GM03348 (cell line): Measurements from ENCODE around the gene HSPA12A.

Experiments
- DNase-seq: peaks from one replicate; pipeline ENCODE4 v3.0.0; 2012; ENCODE audit warnings: low spot score

The HSPA12A gene

DNA sequence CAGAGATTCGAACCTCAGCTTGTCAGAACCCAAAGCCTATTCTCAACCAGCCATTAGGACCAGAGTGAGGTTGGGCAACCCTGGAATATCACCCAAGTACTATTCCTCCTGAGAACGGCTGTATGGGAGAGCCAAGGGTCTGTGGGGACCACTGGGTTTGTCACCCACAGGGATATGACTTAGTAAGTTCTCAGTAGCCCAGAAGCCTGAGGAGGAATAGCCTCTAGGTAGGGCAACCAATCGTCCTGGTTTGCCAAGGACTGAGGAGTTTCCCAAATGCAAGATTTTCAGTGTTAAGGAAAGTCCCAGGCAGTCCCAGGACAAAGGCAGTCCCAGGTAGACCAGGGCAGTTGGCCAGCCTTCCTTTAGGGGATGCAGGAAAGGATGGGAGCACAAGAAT, 74.9 kb downstream of the HSPA12A start:
- no peak for DNase-seq

DNA sequence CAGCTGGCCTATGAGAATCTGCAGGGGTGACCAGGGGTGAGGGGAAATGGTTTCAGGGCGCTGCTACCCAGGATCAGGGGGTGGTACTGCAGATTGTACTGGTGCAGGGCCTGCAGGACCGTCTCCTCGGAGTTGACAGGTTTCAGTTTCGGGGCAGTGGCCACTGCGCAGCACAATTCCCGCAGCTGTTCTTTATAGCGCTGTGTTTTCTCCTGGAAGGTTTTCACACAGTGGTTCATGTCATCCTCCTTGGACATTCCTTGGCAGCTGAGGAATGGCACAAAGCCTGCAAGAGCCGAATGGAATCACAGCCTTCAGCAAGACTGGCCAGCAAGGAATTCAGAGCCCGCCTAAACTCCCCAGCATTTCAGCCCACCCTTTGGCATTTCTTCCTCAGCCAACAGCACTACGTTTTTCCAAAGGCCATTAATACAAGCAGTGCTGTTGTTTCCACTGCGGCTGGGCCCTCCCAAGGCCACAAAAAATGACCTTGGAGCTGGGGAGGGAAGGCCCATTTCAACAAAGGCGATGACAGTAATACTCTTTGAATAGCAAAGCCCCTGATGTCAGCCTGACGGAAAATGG, 76.7 kb downstream of the HSPA12A start:
- DNase-seq = peak; percentile 76

DNA sequence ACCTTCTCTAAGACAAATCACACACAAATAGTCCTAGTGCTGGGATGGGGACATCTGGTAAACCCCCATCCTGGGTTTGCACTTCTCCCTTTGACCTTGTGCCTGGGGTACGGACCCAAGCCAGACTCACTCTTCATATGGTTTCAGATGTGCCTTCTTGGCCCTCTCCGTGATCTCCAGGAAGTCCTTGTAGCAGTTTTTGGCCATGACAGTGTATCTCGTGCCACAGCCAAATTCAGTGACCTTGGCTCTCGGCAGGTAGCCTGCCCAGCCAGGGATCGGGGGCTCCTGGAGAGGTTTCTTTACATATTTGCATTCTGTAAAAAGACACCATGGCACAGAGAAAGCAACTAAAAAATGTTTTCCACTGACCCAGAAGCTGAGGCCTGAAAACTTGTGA, 77.7 kb downstream of the HSPA12A start:
- DNase-seq = no peak

DNA sequence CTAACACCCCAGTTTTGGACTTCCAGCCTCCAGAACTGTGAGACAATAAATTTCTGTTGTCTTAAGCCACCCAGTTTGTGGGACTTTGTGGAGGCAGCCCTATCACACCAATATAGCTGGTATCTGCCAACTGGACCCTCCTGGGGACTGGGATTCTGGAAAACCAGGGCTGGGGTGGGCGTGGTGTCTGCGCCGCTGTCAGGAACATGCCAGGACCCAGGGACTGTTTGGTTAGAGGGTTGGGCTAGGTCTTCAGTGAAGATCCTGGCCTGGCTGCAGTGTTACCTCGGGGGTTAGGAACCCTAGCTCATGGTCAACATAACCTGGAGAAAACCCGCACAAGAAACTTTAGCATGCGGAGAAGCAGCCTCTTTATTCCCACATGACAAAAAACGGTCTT, 79.0 kb downstream of the HSPA12A start:
- DNase-seq = no peak

DNA sequence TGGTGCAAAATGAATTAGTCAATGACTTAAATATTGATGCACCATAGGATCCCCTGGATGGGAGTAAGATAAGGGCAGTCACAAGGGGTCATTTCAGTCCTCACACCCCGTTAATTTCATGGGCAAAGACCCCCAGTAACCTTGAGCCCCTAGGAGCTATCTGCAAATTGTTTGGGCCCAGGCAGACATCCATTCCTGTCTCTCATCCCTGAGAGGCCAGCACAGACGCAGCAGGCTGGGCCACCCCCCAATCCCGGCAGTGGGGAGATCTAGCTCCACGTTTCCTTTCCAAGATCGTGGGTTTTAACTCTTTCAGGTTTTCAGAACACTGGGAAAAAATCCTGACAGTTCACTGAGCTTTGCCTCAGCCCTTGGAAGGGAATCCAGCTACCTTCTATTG, 81.5 kb downstream of the HSPA12A start:
- no peak for DNase-seq

DNA sequence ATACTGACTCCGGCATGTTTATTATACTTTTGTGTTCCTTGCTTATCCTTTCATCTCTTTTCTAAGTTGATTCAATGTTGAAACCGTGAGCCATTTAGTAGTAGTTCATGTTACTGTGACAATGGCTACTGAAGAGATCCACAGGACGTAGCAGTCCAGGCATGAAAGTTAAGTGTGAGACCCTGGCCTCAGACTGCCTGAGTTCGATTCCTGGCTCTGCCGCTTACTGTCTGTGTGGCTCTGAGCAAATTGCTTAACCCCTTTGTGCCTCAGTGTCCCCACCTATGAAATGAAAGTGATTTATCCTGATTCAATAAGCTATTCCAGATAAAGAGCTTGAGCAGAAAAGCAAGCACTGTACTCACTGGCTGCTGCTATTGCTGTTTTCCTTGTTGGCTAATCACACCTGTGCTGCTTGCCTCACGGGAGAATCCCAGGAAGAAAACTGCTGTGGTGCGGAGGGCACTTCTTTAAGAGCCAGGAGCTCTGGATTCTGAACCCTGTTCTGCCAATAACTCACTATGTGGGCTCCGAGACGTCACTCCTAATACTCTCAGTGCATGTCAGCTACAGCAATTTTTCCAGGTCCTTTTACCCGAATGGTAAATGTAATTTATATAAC, 83.2 kb downstream of the HSPA12A start:
- DNase-seq = no peak

DNA sequence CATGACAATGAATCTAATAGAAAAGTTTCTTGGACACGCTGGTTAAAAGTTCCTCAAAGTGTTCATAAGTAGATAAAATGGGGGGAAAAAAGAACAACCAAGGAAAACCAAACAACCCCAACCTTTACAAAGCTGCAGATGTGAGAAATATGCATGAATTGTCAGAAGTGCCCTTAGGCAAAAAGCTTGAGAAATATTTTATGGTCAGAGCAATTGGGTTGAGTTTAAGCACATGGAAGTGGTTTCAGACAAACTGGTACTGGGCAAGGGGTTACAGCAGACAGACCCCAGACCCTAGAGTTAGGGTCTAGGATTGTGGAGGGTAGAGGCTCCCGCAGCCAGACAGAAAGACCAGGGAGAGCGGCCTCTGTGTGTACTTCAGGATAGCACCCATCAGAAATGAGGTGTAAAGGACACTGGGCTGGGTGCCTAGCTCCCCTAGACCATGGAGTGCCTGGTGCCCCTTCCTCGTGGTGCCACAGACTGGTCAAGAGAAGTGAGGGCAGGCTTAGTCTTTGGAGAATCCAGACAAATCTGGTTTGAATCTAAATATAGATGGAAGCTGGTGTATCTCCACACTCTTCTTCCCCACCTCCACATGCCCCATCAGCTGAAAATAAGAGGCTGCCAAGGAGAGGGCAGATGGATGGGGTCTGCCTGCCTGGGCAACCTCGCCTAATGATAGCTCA, 84.4 kb downstream of the HSPA12A start:
- no peak for DNase-seq

DNA sequence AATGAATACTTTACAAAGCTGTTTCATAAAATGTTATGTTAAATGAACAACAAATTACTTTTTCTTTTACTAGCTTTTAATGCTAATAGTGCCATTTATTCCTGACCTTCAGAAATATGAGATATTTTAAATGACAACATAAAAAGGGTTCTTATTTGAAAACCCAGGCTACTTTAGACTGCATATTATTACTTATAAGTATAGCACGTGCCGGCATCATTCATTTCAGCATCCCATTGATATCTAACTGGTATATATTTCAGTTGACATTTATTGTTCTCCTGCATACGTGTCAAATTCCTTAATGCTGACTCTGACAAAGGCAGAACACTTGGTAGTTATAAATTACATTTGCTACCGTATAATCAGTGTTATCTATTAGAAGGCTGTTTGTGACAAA, 86.3 kb downstream of the HSPA12A start:
- DNase-seq = no peak

DNA sequence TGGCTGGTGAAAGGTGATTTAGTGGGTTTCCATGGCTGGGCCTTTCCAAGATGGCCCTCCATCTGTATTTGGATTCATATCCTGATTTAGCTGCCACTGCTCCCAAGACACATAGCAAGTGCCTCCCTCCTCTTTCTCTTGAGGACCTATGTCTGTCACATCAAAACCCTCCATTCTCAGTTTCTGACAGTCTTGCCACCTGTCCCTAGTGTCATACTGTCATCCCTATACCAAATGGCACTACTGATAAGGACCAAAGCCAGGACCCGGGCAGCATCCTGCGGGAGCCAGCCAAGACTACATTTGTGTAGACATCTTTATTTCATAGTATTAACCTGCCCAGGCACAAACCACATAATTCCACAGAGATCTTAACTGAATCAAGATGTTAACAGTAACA, 86.8 kb downstream of the HSPA12A start:
- no peak for DNase-seq

DNA sequence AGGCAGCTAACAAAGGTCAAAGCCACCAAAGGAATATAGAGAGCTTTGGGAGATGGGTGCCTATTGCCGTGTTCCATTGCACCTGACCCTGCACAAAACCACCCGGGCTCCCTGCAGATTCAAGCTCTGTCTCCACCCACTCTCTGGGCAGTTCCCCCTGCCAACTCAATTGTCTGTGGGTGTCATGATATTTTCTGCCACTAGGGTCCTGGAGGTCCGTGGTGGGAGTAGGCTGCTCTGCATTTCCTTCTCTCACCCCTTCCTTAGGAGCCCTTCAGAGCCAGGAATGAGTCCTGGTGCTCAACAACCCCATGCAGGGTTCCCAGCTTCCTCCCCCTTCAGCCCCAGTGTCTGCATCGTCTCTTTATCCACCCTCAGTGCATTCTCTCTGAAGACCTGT, 87.5 kb downstream of the HSPA12A start:
- no peak for DNase-seq

DNA sequence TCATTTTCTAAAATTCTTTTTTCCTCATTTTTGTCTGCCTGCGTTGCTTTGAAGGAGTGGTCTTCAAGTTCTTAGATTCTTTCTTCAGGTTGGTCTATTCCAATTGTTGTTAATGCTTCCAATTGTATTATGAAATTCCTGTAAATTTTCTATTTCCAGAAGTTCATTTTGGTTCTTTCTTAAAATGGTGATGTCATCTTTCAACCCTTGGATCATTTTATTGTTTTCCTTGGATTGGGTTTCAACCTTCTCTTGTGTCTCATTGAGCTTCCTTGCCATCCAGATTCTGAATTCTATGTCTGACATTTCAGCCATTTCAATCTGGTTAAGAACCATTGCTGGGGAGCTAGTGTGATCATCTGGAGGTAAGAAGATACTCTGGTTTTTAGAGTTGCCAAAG, 88.5 kb downstream of the HSPA12A start:
- DNase-seq = no peak

DNA sequence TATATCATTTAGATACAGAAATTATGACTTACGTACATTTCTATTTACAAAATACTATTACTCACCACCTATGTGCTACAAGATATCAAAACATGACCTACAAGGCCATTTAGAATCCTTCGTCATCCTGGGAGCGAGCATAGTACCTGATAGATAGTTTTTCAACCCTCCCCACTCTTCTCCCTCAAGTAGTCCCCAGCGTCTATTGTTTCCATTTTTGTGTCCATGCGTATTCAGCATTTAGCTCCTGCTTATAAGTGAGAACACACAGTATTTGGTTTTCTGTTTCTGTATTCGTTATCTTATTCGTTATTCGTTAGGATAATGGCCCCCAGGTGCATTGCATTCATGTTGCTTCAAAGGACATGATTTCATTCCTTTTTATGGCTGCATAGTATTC, 93.5 kb downstream of the HSPA12A start:
- DNase-seq = no peak

DNA sequence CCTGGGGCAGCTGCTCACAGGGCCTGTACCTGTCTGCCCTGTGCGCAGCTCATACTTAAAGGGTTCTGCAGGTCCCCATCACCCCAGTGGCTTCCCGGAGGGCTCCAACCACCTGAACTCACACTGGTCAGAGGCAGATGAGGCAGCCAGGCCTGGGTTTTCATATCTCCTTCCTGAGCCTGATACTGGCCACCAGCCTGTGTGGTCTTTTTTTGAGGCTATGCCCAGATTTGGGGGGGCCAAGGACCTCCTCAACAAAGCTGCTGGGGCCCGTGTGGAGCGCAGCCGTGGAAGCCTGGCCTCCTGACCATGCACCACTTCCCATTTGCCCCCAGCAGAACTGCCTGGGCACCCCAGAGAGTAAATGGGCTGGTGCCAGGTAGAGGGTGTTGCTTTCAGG, 95.9 kb downstream of the HSPA12A start:
- no peak for DNase-seq

DNA sequence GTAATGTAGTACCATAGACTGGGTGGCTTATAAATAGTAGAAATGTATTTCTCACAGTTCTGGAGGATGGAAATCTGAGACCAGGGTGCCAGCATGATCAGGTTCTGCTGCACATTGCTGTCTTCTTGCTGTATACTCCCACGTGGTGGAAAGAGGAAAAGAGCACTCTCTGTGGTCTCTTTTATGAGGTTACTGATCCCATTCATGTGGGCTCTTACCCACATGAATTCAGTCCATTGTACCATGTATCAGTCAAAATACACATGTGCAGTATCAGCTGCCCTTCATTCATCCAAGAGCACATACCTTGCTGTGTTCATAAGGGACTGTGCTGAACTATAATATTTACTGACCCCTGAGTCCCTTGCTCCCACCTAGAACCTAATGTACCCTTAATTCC, 104.5 kb downstream of the HSPA12A start:
- no peak for DNase-seq

DNA sequence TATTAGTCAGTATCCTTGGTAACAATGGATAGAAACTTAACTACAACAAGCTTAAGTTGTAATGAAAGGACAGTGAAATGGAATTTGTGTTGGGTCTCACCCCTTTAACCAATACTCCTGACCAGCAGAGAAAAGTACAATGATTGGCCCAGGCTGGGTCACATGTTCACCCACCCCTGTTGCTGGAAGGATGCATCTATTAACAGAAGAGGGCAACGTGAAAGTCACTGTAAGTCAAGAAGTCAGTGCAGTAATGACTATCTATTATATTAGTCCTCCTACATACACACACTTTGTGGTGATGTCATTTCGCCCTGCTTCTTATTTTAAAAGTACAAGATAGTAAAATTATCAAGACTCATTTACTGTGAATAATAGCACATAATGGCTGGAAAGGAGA, 105.4 kb downstream of the HSPA12A start:
- DNase-seq = no peak

DNA sequence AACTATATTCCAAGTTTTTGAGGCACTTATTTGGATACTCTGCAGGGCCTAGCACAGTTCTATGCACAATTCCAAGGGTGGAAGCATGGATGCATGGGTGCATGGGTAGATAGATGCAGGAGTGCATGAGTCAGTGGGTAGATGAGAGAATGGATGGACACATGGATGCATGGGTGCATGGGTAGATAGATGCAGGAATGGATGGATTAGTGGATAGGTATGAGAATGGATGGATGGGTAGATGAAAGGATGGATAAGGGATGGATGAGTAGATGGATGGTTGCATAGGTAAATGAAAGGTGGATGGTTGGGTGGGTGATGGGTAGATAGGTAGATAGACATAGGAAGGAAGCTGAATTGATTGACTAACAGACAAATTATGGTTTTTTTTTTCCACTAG, 106.0 kb downstream of the HSPA12A start:
- DNase-seq = no peak

DNA sequence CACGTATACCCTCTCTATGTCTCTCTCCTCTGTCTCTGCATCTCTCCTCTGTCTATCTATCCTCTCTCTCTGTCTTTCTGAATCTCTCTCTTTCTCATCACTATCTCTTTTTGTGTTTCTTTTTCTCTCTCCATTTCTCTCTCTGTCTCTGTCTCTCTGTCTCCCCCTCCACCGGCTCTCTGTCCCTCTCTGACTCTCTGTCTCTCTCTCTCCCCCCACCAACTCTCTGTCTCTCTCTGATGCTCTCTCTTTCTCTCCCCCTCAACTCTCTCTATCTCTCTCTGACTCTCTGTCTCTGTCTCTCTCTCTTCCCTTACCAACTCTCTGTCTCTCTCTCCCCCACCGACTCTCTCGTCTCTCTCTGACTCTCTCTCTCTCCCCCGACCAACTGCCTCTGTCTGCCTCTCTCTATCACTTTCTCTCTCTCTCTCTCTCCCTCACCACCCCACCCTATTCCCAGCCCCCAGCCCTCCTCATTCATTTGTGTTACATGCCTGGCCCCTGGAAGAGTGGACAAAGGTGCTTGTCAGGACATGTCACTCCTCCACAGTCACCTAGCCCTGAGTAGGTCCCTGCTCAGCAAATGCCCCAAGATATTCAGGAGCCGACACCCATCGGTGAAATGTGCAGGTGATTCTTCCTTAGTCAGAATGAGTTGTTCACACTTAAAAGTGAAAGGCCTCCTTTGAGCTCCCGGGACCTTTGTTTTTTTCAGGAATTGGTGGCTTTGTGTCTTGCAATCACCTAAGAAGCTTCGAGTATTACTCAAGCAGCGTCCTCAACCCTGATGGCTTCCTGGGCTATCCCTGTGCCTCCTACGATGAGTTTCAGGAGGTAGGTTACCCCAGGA, 108.0 kb downstream of the HSPA12A start:
- no peak for DNase-seq

DNA sequence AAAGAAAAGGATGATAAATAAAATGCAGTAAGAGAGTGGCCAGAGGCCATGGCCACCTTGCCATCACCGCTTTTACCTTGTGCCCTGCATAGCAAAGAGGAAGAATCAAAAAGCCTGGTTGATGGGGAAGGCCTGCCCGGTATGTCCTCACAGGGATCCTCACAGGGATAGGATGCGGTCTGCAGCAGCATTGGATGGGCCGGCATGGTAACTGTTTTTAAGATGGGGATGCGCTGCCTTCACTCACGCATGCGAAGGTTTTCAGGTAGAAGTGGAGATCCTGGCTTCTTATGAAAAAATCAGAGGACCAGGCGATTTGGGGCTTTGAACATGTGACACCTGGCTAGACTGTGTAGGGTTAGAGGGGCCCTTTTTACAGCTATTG, 109.2 kb downstream of the HSPA12A start:
- no peak for DNase-seq

DNA sequence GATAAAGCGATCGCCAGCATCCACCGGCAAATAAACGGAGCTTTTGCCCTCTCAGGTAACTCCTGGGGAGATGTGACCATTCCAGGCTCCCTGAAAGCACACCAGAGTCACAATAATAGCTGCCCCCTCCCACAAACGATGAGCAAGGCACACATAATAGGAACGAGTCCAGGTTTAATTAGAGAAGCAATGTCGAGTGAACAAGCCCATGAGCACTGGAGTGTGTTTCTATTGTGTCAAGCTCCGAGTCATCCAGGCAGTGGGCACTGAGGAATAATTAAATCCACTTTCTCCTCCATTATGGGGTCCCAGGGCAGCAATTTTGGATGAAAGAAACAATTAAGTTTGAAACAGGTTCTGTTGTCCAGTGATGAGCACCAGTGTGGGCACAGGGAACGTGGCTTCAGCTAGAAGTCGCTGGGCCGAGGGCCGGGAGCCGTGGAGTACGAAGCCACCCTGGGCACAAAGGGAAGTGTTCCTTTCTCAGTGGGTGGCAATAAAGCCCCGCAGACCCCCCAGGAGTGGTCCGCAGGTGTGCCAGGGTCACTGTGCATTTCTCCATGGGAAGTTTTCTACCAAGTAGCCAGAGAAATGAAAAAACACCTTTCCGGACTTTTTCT, 109.7 kb downstream of the HSPA12A start:
- DNase-seq = no peak

DNA sequence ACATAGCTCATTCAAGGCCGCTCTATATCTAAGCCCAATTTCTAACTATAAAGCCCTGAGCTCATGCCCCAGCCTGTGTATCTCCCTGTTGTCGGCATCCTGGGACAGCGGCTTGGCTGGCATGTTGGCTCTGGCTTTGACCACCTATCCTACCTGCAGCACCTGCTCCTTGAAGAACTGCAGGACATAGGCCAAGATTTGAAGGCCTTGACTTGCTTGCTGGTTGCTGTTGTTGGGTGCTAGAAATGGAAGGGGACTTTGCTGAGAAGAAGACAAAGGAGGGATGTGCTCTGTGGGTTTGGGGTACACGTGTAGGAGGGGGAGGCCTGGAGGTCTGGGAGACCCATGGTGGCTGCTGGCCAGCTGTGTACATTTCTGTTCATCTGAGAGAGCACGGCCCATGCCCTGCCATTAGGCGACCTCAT, 110.5 kb downstream of the HSPA12A start:
- no peak for DNase-seq

DNA sequence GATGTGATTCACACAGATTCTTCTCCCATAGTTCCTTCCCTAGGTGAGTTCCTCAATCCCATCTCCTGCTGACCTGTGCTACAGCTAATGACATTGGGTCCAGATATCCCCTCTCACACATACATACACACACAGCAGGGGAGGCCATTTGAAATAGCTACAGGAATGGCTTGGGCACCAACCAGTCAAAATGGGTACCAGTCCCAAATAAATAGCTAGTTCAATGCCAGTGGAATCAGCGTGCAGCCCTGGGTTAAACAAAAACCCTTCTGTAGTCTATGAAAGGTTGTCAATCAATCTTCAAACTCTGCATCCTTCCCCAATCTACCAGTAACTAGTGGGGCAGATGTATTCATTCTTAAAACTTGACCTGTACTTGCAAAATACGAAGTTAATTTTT, 112.3 kb downstream of the HSPA12A start:
- no peak for DNase-seq

DNA sequence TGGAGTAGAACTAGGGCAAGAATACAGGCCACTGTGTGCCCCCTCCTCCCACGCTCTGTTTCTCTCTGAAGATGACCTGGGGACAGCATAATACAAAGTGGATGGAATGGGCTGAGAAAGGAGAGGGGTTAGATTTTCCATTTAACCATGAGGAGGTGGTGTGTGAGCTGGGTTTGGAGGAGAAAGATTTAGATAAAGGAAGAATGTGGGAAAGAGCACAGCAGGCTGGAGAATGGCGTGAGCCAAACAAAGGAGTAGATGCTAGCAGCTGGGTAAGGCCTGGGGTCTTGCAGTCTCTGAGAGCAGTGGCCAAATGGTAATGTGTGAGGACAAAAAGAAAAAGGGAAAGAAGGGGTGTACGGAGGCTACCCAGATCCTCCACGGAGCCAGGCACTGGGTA, 113.0 kb downstream of the HSPA12A start:
- DNase-seq = no peak
